A549 treated with dexamethasone at 1 μM for 4 hours (cell line): ENCODE data around the gene FAM111B. TPM values are rescaled to one million over a fixed set of nuclear protein-coding genes. Genes with fewer than 3 reads are reported as not detected.

ENCODE experiments used
- total RNA-seq: library from RNA; stranded (reverse); fragments of 200-300 nt; extraction: Qiagen RNA extraction; gene quantifications from 5 replicates; pipeline ENCODE4 v1.2.3, GENCODE V29; 2022

Gene FAM111B, protein sequence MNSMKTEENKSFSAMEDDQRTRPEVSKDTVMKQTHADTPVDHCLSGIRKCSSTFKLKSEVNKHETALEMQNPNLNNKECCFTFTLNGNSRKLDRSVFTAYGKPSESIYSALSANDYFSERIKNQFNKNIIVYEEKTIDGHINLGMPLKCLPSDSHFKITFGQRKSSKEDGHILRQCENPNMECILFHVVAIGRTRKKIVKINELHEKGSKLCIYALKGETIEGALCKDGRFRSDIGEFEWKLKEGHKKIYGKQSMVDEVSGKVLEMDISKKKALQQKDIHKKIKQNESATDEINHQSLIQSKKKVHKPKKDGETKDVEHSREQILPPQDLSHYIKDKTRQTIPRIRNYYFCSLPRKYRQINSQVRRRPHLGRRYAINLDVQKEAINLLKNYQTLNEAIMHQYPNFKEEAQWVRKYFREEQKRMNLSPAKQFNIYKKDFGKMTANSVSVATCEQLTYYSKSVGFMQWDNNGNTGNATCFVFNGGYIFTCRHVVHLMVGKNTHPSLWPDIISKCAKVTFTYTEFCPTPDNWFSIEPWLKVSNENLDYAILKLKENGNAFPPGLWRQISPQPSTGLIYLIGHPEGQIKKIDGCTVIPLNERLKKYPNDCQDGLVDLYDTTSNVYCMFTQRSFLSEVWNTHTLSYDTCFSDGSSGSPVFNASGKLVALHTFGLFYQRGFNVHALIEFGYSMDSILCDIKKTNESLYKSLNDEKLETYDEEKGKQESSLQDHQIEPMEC
- total RNA-seq, result 6.7 to 8.7 TPM (median 7.6 TPM) in 5 replicates

DNA sequence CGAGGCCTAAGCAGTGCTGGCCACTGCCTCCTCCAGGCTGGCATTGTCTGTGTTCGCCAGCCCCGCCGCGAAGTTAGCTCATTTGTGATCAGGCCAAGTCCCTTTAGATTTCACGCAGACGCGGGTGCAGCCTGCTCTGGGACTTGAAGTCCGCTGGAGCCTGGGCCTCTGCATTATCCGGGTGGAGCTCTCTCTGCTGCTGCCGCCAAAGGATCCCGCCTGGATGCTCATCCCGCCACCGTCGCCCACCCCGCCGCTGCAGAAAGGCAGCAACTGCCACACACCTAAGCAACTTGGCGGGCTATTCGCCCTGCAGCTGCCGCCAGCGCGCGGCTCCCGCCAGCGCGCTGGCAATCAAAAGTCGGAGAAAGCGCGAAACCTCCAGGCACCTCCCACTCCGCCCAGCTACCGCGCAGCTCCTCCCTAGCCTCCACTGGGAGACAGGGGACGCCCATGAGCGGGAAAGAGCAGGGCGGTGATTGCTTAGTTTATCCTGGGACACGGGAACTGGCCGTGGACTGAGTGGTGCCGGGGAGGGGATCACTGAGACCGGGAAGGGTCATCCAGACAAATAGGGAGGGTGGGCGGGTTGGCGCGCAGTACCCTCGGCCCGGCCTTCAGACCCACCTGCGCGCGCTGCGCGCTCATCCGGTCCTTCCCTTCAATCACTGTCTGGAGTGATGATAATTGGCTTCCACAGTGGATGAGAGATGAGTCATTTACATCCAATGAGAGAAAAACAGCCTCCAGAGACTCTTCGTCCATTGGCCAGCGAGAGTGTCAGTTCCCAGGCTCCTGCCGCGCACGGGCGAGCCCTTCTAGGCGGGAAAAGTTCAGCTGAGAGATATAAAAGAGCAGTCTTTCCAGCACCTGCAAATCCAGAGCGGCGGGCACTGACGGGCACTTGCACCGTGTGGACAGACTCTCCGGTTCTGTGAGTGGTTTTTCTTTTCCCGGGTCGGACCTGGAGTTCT lies at the start of gene FAM111B:
FAM111B (plus strand) TSS at position 875 of the 974 bp plus-strand sequence. CDS start 2,389 bp downstream, outside the sequence.

GRCh38 chr11:59086007-59086406 lies 21.0 kb upstream of the FAM111B start, which contains the start of gene GLYATL1B:
Gene GLYATL1B, plus strand, starts transcription at chr11:59086307. Its CDS starts 0 bp downstream, at chr11:59086307.

DNA sequence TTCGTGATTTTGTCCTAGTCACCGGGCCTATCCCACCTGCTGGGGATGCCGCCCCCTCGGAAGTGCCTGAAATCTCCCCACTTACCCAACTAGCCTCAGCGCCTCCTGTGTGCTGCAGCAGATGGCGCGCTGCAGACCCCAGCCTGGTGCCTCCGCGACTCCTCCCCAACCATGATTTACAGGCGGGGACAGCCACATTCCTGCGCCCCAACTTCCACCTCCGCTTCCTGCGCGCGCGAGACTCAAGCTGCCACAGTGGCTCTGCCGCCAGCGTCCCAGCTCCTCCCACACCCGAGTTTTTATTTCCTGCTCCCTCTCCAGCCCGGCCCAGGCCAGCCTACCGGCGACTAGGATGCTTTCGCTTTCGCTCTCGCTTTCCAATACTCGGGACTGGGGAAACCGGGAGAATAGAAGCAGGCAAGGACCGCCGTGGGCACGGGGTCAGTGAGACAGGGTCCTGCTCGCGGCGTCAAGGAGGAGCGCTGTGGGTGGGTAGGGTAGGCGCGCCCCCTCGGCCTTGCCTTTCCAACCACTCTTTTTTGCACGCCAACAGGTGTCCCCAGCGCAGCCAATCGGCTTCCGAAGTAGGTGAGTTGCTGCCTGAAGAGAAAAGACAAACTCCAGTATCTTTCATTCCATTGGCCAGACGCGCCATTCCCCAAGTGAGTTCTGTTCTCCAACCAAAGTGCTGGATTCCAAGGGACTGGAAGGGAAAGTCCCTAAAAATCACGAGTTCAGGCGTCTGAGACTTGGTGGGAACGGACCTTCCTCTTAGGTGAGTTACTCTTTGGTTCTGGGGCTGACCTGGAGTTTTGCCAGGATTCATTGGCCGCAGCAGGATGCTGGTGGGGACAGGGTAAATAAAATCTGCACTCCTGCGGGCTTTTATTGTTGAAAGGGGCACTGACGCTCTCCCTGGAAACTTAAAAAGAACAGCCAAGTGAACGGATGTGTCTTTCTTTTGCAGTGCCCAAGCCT lies 35.8 kb downstream of the FAM111B start, which contains the start of gene FAM111A:
FAM111A (plus strand) TSS at position 327 of the 978 bp plus-strand sequence. CDS start 6,017 bp downstream, outside the sequence.

DNA sequence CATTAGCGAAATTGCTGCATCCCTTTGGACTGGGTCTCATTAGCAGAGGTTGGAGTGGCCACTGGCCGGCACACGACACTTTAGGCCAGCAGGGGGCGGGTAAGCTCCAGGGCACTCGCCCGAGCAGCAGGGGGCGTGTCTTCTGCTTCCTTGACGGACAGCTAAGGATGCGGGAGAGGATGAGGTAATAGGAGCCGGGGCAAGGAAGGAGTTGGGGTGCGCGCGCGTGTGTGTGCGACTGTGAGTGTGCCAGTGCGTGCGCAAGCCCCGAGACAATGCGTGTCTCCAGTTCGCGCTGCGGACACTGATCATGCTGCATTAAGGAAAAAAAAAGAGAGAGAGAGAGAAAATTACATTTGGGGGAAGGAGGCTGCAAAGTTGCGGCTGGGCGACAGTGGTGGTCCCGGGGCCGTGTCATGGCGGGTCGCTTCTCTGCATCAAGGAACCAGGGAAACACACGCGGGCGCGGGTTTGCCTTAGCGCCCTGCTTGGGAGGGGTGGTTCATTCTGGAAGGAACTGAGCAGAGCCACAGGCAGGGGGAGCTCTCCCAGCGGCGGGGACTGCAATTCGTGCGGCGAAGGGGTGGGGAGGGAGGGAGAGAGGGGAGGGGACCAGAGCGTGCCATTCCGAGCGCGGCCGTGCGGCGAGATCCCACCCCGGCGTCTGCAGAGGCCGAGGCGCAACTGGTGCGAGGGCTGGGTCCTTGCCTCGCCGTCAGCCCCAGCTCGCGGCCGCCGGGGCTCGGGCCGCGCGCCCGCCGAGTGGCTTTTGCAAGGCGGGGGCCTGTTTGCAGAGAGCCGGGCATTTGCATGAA lies 64.7 kb downstream of the FAM111B start, which contains the start of gene DTX4:
DTX4 (plus strand) TSS at position 625 of the 815 bp plus-strand sequence. CDS start 464 bp downstream, outside the sequence.

Other genes with a start within 250 kb of the FAM111B start
- not detected in 5 replicates for gene GLYATL1, start 167.7 kb upstream of the FAM111B start, total RNA-seq
- not detected in 5 replicates for gene GLYATL1B, start 20.9 kb upstream of the FAM111B start, total RNA-seq
- gene FAM111A, start 35.6 kb downstream of the FAM111B start, total RNA-seq, result 7.0 to 9.6 TPM (median 8.3 TPM) in 5 replicates
- gene DTX4, start 64.9 kb downstream of the FAM111B start, total RNA-seq, result 3.6 to 4.7 TPM (median 4.5 TPM) in 5 replicates
- gene MPEG1, start 105.7 kb downstream of the FAM111B start, total RNA-seq, result not detected in 5 replicates